Tibial nerve (tissue), 3 donors: ENCODE data around the gene KRT77.

Experiments used
- EP300 ChIP-seq, 2 donors: sonication (generic); formaldehyde crosslinking; IDR thresholded peaks; one replicate each; pipeline ENCODE4 v1.6.1; 2017; ENCODE audit warnings: antibody characterized with exemption in 2 of 2, mild to moderate bottlenecking in 1 of 2
- POLR2A ChIP-seq, 2 donors: fragments of 450-650 bp; IDR thresholded peaks; one replicate each; pipeline ENCODE4 v1.6.1; 2017; ENCODE audit warnings: antibody characterized with exemption in 2 of 2, mild to moderate bottlenecking in 2 of 2, moderate library complexity in 2 of 2

DNA sequence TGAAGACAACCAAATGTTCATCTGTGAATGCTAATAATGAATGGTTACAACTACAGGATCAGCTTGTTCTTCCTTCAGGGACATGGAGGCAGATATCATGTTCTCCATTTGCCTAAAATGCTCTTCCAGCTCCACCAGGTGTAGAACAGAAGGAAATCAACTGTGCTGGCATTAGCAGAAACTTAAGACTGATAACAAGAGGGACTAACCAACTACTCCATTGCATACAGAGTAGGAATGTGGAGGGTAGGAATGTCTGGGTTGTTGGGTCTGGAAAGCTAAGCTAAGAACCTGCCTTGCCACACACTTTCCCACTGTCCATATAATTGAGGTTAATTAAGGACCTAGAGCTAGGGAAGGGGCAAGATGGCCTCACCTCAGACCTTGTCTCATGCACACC is 39.9 kb downstream of the KRT77 start:
- TF ChIP-seq EP300 (IDR thresholded peaks at IDR 0.05) = no peak
- TF ChIP-seq POLR2A (IDR thresholded peaks at IDR 0.05) = no peak
